Activated CD8-positive, alpha-beta memory T cell treated with anti-CD3 and anti-CD28 coated beads for 4 hours (primary cell): Measurements from ENCODE around the gene ELL.

Source experiments
- DNase-seq, 2 donors: peaks; one replicate each; pipeline ENCODE4 v3.0.0-alpha.2; 2020; ENCODE audit warnings: low read depth in 2 of 2

ELL gene

DNA sequence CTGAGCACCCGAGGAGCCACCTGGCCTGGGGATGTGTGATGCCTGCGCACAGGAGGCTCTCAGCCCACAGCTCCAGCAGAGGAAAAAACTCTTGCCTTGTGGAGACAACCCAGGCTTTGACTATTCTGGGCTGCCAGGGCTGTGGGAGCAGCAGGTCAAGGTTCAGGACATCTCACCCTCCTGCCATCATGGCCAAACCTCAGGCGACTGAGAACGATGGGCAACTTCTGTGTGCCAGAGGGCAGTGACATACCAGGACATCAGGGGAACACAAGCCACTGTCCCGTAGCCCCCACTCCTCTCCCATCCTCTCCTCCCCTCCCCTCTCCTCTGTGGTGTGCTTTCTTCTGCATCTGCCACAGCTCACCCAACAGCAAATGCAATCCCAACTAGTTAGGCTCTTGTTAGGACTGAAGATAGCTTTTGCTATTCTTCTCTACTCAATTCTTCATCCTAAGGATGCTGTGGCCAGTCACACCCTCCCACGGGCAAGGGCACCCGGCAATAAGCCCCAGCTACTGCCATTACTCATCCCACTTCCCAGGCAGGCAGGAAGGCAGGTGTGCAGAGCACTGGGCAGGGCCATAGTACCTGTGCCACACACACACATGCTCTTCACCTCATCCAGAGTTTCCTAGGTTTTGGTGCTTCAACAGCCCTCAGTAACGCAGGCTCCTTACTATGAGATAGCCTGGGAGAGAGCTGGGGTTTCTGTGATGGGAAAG lies 16.8 kb downstream of the ELL start:
- no peak for DNase-seq

GRCh38 chr19:18503971-18504885 lies 17.6 kb downstream of the ELL start:
- no peak for DNase-seq

- no peak for DNase-seq
Measured at GRCh38 chr19:18503337-18503970, 18.4 kb downstream of the ELL start.

DNA sequence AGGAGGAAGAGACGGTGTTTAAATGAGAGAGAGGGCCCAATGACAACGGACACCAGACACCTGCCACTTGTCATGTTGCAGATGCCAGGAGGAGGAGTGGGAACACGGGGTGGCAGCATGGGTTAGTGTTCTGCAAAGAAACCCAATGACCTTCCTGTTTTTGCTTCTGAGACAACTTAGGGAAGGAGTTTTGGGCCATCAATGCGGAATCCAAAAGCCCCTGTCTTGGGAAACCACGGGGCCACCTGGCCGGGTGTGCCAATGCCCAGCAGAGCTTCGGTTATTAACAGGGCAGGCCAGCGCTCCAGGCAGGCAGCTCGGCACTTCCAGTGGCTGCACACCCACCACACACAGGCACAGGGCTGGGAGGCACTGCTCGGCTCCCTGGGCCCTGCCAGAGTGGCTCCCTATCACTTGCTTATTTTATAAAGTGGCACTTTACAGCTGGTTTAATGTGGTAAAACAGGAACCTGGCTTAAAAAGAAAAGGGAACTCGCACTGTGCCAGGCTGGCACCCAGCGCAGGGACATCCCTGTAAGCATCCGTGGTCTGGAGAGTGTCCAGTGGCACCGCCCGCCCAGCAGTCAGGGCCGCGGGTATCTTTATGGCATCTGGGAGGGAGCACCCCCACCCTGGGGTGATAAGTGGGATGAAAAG lies 19.1 kb downstream of the ELL start:
- DNase-seq, result no peak

DNA sequence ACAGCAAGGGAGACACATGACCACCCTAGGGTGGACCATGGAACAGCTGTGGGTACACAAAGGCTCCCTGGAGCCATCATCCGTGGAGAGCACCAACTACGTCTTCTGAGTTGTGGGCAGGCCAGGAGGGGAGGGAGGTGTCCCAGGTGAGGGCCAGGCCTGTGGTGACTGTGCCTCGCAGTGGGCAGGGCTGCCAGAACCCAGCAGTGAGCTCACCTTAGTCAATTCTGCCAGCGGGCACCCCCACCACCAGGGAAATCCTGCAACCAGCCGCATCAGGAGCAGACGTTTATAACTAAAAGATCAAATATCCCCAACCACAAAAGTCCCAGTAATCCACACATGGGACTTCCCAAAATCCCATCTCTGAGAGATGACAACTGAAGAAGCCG lies 19.6 kb downstream of the ELL start:
- DNase-seq, result no peak

DNA sequence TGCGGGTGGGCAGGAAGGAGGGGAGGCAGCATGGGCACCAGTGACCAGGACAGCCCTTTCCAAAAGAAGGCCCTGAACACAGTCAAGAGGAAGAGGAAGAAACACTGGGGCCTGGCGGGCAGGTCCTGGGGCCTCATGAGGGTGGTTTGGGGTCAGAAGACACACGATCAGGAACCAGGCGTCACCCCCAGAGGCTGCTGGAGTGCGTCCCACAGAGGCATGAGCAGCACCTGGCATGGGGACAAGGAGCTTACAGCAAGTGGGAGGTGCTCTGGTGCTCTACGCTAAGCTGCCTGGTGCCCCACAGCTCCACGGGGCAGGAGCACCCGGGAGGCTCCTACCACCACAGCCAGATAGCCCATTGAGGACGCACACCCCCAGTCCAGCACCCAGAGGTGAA lies 20.0 kb downstream of the ELL start:
- no peak for DNase-seq

GRCh38 chr19:18501351-18501750 lies 20.5 kb downstream of the ELL start:
- no peak for DNase-seq

DNA sequence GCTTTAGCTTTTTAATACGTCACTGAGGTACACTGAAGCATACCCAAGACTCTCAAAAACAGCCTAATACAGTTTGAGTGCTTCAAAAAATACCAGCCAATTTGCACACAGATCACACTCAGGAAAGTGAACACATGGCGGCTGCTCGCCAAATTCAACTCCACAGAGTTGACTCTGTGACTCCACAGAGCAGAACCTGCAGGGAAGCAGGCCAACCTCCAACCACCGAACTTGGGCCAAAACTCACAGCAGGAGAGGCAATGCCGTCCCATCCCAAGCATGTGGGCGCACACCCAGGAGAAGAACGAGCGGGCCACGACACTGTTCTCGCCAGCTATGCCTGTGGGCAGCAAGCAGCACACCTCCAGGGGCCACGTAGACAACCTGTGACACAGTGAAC lies 21.1 kb downstream of the ELL start:
- DNase-seq, result no peak

GRCh38 chr19:18500376-18500775 lies 21.5 kb downstream of the ELL start:
- no peak for DNase-seq

DNA sequence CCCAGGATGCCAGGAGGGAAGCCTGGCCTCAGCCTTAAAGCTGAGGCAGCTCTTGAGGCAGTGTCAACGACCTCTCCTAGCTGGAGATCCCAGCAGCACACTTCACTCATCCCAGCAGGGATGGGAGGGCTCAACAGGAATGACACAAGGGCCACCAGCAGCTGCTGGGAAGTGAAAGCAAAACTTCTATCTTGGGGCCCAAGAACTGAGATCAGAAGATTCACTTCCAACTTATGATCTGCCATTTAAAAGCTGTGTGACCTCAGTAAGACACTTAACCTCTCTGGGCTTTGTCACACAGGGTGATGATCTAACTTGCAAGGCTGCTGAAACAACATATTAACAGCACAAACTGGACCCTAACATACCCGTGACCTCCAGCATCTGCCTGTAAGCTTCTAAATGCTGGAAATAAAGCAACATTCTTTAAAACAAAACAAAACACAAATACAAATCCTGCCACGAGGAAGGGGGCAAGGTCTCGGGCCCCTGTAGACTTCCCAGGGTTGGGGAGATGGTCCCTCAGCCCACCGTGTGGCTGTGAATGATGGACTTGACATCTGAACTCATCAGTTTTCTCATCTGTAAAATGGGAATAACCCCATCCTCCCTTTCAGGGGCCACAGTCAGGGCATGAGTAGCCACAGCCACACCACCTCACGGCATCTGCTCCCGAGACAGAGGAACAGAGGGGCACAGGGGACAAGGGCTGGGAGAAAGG lies 22.7 kb downstream of the ELL start:
- DNase-seq, result no peak

DNA sequence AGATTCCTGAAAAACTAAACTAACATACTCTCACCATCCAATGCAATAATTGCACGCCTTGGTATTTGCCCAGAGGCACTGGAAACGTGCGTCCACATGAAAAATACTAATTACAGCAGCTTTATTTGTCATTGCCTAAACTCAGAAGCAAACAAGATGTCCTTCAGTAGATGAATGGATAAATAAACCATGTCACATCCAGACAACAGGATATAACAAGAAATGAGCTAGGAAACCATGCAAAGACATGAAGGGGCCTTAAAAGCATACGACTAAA lies 25.0 kb downstream of the ELL start:
- DNase-seq, result no peak

- DNase-seq, result peak; percentile 22 to 45
Measured at GRCh38 chr19:18496167-18496979, 25.5 kb downstream of the ELL start.

GRCh38 chr19:18495204-18495911 lies 26.5 kb downstream of the ELL start:
- no peak for DNase-seq

DNA sequence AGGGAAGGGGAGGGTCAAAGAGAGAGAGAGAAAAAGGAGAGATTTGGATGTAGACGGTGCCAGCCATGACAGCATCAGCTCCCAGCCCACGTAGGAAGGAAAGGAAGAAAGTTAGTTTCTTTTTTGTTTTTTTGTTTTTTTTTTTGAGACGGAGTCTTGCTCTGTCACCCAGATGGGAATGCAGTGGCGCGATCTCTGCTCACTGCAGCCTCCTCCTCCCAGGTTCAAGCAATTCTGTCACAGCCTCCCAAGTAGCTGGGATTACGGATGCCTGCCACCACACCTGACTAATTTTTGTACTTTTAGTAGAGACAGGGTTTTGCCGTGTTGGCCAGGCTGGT lies 27.6 kb downstream of the ELL start:
- DNase-seq, result no peak

DNA sequence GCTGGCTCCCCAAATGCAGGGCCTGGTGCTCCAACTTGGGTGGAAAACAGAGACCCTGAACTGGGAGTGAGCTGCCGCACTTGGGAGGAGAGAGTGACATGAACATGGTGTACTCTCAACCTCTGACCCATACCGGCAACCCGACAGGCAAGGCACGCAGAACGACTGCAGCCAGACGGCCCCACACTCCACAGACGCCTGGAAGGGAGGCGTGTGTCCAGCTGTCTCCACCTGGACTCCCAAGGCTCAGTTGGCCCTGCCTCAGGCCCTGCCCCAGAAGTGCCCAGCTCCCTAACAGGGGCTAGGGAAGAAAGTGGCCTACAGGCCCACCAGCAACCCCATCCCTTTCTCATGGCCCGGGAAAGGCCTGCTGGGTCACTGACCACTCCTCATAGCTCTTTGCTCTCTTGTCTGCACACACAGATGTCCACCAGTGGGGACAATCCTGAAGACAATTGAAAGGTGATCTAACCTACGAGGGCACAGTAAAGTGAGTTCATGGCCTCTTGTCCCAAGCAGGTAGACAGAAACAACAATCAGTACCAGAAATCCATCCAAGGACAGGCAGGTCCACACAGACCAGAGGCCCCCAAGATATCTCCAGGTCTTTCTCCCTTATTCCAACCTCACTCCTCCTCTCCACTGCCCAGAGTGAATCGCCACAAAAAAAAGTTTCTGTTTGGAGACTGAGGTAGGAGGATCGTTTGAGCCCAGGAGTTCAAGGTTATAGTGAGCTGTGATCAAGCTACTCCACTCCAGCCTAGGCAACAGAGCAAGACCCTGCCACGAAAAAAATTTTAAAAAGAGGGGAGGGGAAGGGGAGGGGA lies 28.2 kb downstream of the ELL start:
- no peak for DNase-seq

DNA sequence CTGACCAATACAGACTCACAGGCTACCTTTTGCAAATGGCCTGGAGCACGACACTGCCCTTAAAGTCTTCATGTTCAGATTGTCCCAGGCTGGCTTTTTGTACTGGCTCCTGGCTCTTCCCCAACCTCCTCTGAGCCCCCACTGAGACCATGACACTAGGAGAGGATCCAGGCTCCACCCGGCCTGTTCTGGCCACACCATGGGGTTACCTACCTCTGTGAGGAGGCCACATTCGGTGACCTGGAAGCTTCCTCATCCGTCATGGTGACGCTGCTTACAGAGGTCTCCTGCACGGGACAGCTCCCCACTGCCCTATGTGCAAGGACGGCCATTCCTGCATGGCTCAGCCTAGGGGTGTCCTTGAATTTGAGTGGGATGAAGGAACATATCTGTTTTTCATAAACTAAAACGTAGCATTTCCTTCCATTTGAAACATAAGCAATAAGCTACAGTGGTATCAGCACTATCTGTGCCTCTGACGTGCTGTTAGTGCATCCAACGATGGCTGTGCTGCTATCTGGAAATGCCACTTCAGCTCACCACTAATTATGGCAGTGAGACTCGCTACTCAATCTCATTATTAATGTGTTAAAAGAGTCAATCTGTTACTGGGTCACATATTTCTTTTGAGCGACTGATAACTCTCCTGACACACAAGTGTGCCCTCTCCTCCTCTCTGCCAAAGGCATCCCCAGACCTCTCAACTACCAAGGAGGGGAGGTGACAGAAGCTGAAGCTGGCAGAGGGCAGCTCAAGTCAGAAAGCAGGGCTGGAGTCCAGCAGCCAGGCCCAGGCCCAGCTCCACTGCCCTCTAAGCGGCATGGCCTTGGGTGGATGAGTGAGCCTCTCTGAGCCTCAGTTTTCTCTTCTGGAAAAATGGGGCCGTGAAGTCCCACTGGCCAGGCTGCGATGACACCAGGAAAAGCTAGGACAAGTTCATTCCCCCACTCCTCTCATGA lies 29.6 kb downstream of the ELL start:
- no peak for DNase-seq

- no peak for DNase-seq
Measured at GRCh38 chr19:18490728-18491127, 31.1 kb downstream of the ELL start.

- DNase-seq, result no peak
Measured at GRCh38 chr19:18489627-18490184, 32.2 kb downstream of the ELL start.
